SK-N-SH (cell line): Measurements from ENCODE around the gene FYN. TPM values are rescaled to one million over a fixed set of nuclear protein-coding genes. Genes with fewer than 3 reads are reported as not detected.

Source experiments
- CTCF ChIA-PET: fragments of 300-600, 350-600 bp; formaldehyde crosslinking; extraction: SDS; loops from one replicate; lab custom pipeline; 2021; lab: Yijun Ruan, JAX
- POLR2A ChIA-PET: fragments of 350-600 bp; sonication (Branson Sonifier 250); formaldehyde crosslinking; extraction: SDS; loops from one replicate; lab custom pipeline; 2020; ENCODE audit warnings: antibody characterized with exemption, inconsistent platforms; lab: Yijun Ruan, JAX
- DNase-seq: peaks from one replicate; pipeline ENCODE4 v3.0.0; 2012
- H2AFZ ChIP-seq: fragments of 200-600 bp; sonication (generic); 2 replicates; pipeline ENCODE4 v1.8.1; 2016; ENCODE audit warnings: antibody characterized with exemption, mild to moderate bottlenecking, low read depth
- H3F3A ChIP-seq: fragments of 200-600 bp; sonication (generic); replicated peaks from 2 replicates; pipeline ENCODE3; 2016; ENCODE audit warnings: antibody characterized with exemption, mild to moderate bottlenecking; ENCODE audit not compliant: insufficient read depth
- H3K27ac ChIP-seq, 2 experiments: fragments of 200-500 bp in 1 of 2; fragments of 200-600 bp in 1 of 2; sonication (Bioruptor generic) in 1 of 2; sonication (generic), shearing (Covaris generic) in 1 of 2; 2 replicates each; pipeline versions ENCODE4 v1.5.1 to v1.6.1; 2014 to 2016; ENCODE audit warnings: low read depth in 2 of 2, inconsistent platforms in 1 of 2, low read length in 1 of 2, mild to moderate bottlenecking in 1 of 2, mixed read lengths in 1 of 2
- H3K27me3 ChIP-seq: fragments of 200-600 bp; sonication (generic), shearing (Covaris generic); 2 replicates; pipeline ENCODE4 v1.6.1; 2016; ENCODE audit warnings: mixed run types; ENCODE audit not compliant: insufficient read depth
- H3K36me3 ChIP-seq, 2 experiments: fragments of 200-500 bp in 1 of 2; fragments of 200-600 bp in 1 of 2; sonication (Bioruptor generic) in 1 of 2; sonication (generic) in 1 of 2; replicated peaks in 1 of 2; 2 replicates each; pipeline versions ENCODE3 to v1.5.1; 2014 to 2016; ENCODE audit warnings: low read length in 1 of 2, mild to moderate bottlenecking in 1 of 2; ENCODE audit not compliant: insufficient read depth in 2 of 2, control insufficient read depth in 1 of 2
- H3K4me1 ChIP-seq, 2 experiments: fragments of 200-500 bp in 1 of 2; fragments of 200-600 bp in 1 of 2; sonication (Bioruptor generic) in 1 of 2; sonication (generic), shearing (Covaris generic) in 1 of 2; 2 replicates each; pipeline versions ENCODE4 v1.5.1 to v1.6.1; 2014 to 2016; ENCODE audit warnings: low read depth in 1 of 2, low read length in 1 of 2, mixed run types in 1 of 2; ENCODE audit not compliant: insufficient read depth in 2 of 2, control insufficient read depth in 1 of 2
- H3K4me2 ChIP-seq: fragments of 200-600 bp; sonication (generic), shearing (Covaris generic); 2 replicates; pipeline ENCODE4 v1.6.1; 2017; ENCODE audit warnings: mixed run types
- H3K4me3 ChIP-seq, 2 experiments: fragments of 200-500 bp in 1 of 2; fragments of 200-600 bp in 1 of 2; sonication (Bioruptor generic) in 1 of 2; sonication (generic), shearing (Covaris generic) in 1 of 2; 2 replicates each; pipeline versions ENCODE4 v1.5.1 to v1.8.1; 2014 to 2016; ENCODE audit warnings: low read depth in 2 of 2, inconsistent platforms in 1 of 2, low read length in 1 of 2, mild to moderate bottlenecking in 1 of 2, mixed read lengths in 1 of 2, moderate library complexity in 1 of 2
- H3K79me2 ChIP-seq: fragments of 200-600 bp; sonication (generic); 2 replicates; pipeline ENCODE4 v1.8.1; 2017; ENCODE audit warnings: mild to moderate bottlenecking; ENCODE audit not compliant: insufficient read depth
- H3K9ac ChIP-seq: fragments of 200-600 bp; sonication (generic); 2 replicates; pipeline ENCODE4 v1.6.1; 2017; ENCODE audit warnings: mixed run types
- H3K9me2 ChIP-seq: fragments of 200-600 bp; sonication (generic); 2 replicates; pipeline ENCODE4 v1.6.1; 2017; ENCODE audit warnings: mixed run types
- H3K9me3 ChIP-seq: fragments of 200-600 bp; sonication (generic); 2 replicates; pipeline ENCODE4 v1.6.1; 2017; ENCODE audit warnings: mixed run types, mild to moderate bottlenecking, moderate library complexity
- H4K20me1 ChIP-seq: fragments of 200-600 bp; sonication (generic); 2 replicates; pipeline ENCODE4 v1.6.1; 2017; ENCODE audit warnings: mild to moderate bottlenecking, mixed run types; ENCODE audit not compliant: insufficient read depth
- CHD2 ChIP-seq: fragments of 150-350 bp; IDR thresholded peaks from 2 replicates; pipeline ENCODE4 v1.6.1; 2018; ENCODE audit warnings: low read length; ENCODE audit not compliant: partially characterized antibody
- CTCF ChIP-seq: fragments of 200-600 bp; sonication (generic); IDR thresholded peaks from 2 replicates; pipeline ENCODE4 v1.6.1; 2017; ENCODE audit warnings: antibody characterized with exemption, mild to moderate bottlenecking, moderate library complexity
- ELF1 ChIP-seq: IDR thresholded peaks from 2 replicates; pipeline ENCODE4 v1.4.0; 2012
- FOXJ3 ChIP-seq: sonication (generic); formaldehyde crosslinking; IDR thresholded peaks from 2 replicates; pipeline ENCODE4 v1.5.1; 2020; ENCODE audit warnings: mild to moderate bottlenecking, missing genetic modification reagents
- FOXM1 ChIP-seq: IDR thresholded peaks from 2 replicates; pipeline ENCODE4 v1.4.0; 2012; ENCODE audit warnings: low read depth, mild to moderate bottlenecking
- JUND ChIP-seq: IDR thresholded peaks from 2 replicates; pipeline ENCODE4 v1.4.0; 2012
- NRF1 ChIP-seq: IDR thresholded peaks from 2 replicates; pipeline ENCODE4 v1.6.1; 2012; ENCODE audit warnings: low read depth, mild to moderate bottlenecking, low read length
- POLR2AphosphoS5 ChIP-seq: IDR thresholded peaks from 2 replicates; pipeline ENCODE4 v1.6.1; 2012; ENCODE audit warnings: low read depth, low read length
- SIN3A ChIP-seq: IDR thresholded peaks from 2 replicates; pipeline ENCODE4 v1.6.1; 2012; ENCODE audit warnings: low read depth, mild to moderate bottlenecking, low read length, moderate library complexity, borderline replicate concordance
- SMC3 ChIP-seq: IDR thresholded peaks from 2 replicates; pipeline ENCODE4 v1.6.1; 2012; ENCODE audit warnings: low read depth, low read length, improper control_type of control experiment
- TAF1 ChIP-seq: IDR thresholded peaks from 2 replicates; pipeline ENCODE4 v1.6.1; 2012; ENCODE audit warnings: low read depth, mild to moderate bottlenecking, low read length, moderate library complexity, borderline replicate concordance
- YY1 ChIP-seq: IDR thresholded peaks from 2 replicates; pipeline ENCODE4 v1.4.0; 2012; ENCODE audit warnings: low read depth, mild to moderate bottlenecking
- ZBTB33 ChIP-seq: IDR thresholded peaks from 2 replicates; pipeline ENCODE4 v1.4.0; 2012; ENCODE audit warnings: low read depth, borderline replicate concordance
- polyA plus RNA-seq, 3 experiments: library from polyadenylated mRNA; depleted of rRNA; stranded (reverse); fragments of >200 nt; gene quantifications; 2 replicates each; pipeline ENCODE4 v1.2.3, GENCODE V29; 2012
- TF ChIP-seq, protein P1 (sequence below): fragments of 150-350 bp; IDR thresholded peaks from 2 replicates; pipeline ENCODE4 v1.6.1; 2016; ENCODE audit warnings: mild to moderate bottlenecking, low read depth, low read length
- TF ChIP-seq, protein P2 (sequence below): fragments of 150-350 bp; IDR thresholded peaks from 2 replicates; pipeline ENCODE4 v1.6.1; 2017; ENCODE audit warnings: antibody characterized with exemption, low read length, low read depth, borderline replicate concordance

Gene FYN
- polyA plus RNA-seq, 1 of the 3 experiments (the other 2 are of a cell fraction), result 31.0 TPM

DNA sequence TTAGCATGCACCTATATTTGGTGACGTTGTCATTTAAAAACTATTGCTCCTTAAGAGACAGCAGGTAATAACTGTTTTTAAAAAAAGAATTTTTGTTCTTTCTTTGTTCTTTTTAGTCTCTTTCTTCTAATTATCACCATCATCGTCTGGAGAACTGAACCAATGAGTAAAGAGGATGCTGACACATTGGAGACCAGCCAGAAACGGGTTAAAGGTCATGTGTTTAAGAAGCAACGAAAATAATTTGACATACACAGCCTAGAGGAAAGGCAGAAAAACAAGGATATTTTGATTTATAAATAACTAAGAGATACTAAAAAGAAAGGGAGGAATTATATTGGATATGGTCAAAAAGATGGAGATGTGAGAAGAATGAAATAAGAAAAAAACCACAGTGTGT is 19.2 kb upstream of the FYN start (continued):
- TF ChIP-seq YY1 (no peak), FOXJ3 (CRISPR knock-in tag) (no peak), POLR2AphosphoS5 (no peak)
- TF ChIP-seq, protein P1, sequence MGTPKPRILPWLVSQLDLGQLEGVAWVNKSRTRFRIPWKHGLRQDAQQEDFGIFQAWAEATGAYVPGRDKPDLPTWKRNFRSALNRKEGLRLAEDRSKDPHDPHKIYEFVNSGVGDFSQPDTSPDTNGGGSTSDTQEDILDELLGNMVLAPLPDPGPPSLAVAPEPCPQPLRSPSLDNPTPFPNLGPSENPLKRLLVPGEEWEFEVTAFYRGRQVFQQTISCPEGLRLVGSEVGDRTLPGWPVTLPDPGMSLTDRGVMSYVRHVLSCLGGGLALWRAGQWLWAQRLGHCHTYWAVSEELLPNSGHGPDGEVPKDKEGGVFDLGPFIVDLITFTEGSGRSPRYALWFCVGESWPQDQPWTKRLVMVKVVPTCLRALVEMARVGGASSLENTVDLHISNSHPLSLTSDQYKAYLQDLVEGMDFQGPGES, result no peak

DNA sequence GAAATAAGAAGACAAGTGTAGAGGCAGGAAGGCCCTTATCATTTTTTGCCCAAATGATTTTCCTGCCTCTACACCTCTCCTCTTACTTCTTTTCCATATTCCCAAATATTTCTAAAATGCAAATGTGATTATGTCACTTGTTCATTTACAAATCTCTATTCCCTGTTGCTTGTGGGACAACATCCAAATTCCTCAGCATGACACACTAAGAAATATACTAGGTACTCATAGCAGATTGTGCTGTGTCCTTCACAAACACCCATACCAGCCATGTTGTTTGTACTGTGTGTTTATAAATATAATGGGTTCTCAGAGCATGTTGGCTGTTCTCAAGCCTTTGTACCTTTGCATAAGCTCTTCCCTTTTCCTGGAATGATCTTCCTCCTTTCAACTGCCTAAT is 17.7 kb upstream of the FYN start:
- Histone ChIP-seq H3K4me1 (peaks cover 3 to 7% of the 10 kb centered on the region in 2 experiments; a peak in 3 of 4 replicates), H3K9ac (no peak overlapping the region), H3K4me3 (no peak overlapping the region), H3K36me3 (no peaks in the 10 kb centered on the region), H3K9me2 (no peaks in the 10 kb centered on the region), H3F3A (peaks cover 5% of the 10 kb centered on the region), H4K20me1 (no peaks in the 10 kb centered on the region), H3K4me2 (no peak overlapping the region), H3K27ac (no peak overlapping the region), H3K27me3 (no peaks in the 10 kb centered on the region), H3K79me2 (no peaks in the 10 kb centered on the region), H2AFZ (no peak overlapping the region), H3K9me3 (no peaks in the 10 kb centered on the region)
- ChIA-PET POLR2A (no interaction called here), CTCF (no interaction called here)
- no peak for TF ChIP-seq ELF1
- no peak for TF ChIP-seq ZBTB33
- TF ChIP-seq YY1, result no peak
- no peak for TF ChIP-seq JUND
- TF ChIP-seq, protein P1, result no peak
- no peak for TF ChIP-seq TAF1
- no peak for TF ChIP-seq FOXM1
- TF ChIP-seq CHD2, result no peak
- TF ChIP-seq SIN3A, result no peak
- TF ChIP-seq, protein P2, sequence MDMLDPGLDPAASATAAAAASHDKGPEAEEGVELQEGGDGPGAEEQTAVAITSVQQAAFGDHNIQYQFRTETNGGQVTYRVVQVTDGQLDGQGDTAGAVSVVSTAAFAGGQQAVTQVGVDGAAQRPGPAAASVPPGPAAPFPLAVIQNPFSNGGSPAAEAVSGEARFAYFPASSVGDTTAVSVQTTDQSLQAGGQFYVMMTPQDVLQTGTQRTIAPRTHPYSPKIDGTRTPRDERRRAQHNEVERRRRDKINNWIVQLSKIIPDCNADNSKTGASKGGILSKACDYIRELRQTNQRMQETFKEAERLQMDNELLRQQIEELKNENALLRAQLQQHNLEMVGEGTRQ, result no peak
- no peak for TF ChIP-seq POLR2AphosphoS5
- TF ChIP-seq CTCF, result no peak
- TF ChIP-seq NRF1, result no peak
- no peak for TF ChIP-seq SMC3
- no peak for DNase-seq
